Endodermal cell (in vitro differentiated cells): ENCODE measurements around the gene ANAPC7. TPM values are rescaled to one million over a fixed set of nuclear protein-coding genes. Genes with fewer than 3 reads are reported as not detected.

Source experiments
- DNase-seq: peaks from one replicate; pipeline ENCODE4 v3.0.0-alpha.2; 2017
- H3K27ac ChIP-seq: 2 replicates; pipeline ENCODE4 v1.5.1; 2013; ENCODE audit warnings: mild to moderate bottlenecking, low read depth, low read length, moderate library complexity
- H3K27me3 ChIP-seq: 2 replicates; pipeline ENCODE4 v1.6.1; 2013; ENCODE audit warnings: mild to moderate bottlenecking, low read length, moderate library complexity; ENCODE audit not compliant: insufficient read depth, control insufficient read depth, poor library complexity, severe bottlenecking
- H3K36me3 ChIP-seq: 2 replicates; pipeline ENCODE4 v1.7.0; 2013; ENCODE audit warnings: mild to moderate bottlenecking, low read length, moderate library complexity; ENCODE audit not compliant: control insufficient read depth, insufficient read depth
- H3K4me1 ChIP-seq: one replicate; pipeline ENCODE4 v1.7.0; 2013; ENCODE audit warnings: low read length; ENCODE audit not compliant: control insufficient read depth, insufficient read depth
- H3K4me3 ChIP-seq: 2 replicates; pipeline ENCODE4 v1.5.1; 2013; ENCODE audit warnings: mild to moderate bottlenecking, low read length, moderate library complexity
- H3K9ac ChIP-seq: 2 replicates; pipeline ENCODE4 v1.6.1; 2013; ENCODE audit warnings: mild to moderate bottlenecking, low read length, moderate library complexity; ENCODE audit not compliant: poor library complexity, severe bottlenecking; ENCODE audit errors: extremely low read depth
- H3K9me3 ChIP-seq: 2 replicates; pipeline ENCODE4 v1.6.1; 2013; ENCODE audit warnings: mild to moderate bottlenecking, low read length, moderate library complexity; ENCODE audit not compliant: control insufficient read depth
- H3K27ac Mint-ChIP-seq: 2 replicates; pipeline ENCODE4 v1.8.0; 2020; ENCODE audit warnings: mixed read lengths
- H3K27me3 Mint-ChIP-seq: 2 replicates; pipeline ENCODE4 v1.8.0; 2021; ENCODE audit warnings: mild to moderate bottlenecking, mixed read lengths; ENCODE audit not compliant: insufficient read depth
- H3K36me3 Mint-ChIP-seq: 2 replicates; pipeline ENCODE4 v1.8.0; 2020; ENCODE audit warnings: low read depth, mixed read lengths
- H3K4me1 Mint-ChIP-seq: 2 replicates; pipeline ENCODE4 v1.8.0; 2020; ENCODE audit warnings: mixed read lengths
- H3K4me3 Mint-ChIP-seq: 2 replicates; pipeline ENCODE4 v1.8.0; 2020; ENCODE audit warnings: mild to moderate bottlenecking, moderate library complexity, mixed read lengths
- H3K9me3 Mint-ChIP-seq: 2 replicates; pipeline ENCODE4 v1.8.0; 2020; ENCODE audit warnings: mild to moderate bottlenecking, mixed read lengths
- WGBS, 2 experiments: methylation state at CpG; one replicate each; pipeline versions ENCODE4 v1.1.5 to v1.1.7; 2013; ENCODE audit warnings: missing lambda C conversion rate in 2 of 2, mixed read lengths in 1 of 2; ENCODE audit not compliant: insufficient coverage in 1 of 2, insufficient read length in 1 of 2; 5-methylcytosine and 5-hydroxymethylcytosine counted together
- long read RNA-seq, 4 experiments: library from polyadenylated mRNA in 2 of 4; library from RNA in 1 of 4; library from capped mRNA in 1 of 4; stranded (forward) in 3 of 4; unstranded in 1 of 4; transcript quantifications; one replicate each; pipeline ENCODE4 v2.0.0, GENCODE V29; 2020 to 2021; ENCODE audit warnings: inconsistent platforms in 1 of 4
- polyA plus RNA-seq, 2 experiments: library from polyadenylated mRNA; stranded (reverse); fragments of 50-300 nt; gene quantifications; one replicate each; pipeline ENCODE4 v1.2.3, GENCODE V29; 2013
- total RNA-seq, 2 donors: library from RNA; stranded (reverse); fragmentation: NEBNext Ultra II Directional in 1 of 2; extraction: Animal tissue kit (Norgen Biotek cat#: 25700) in 1 of 2; gene quantifications; 2 replicates in 1 of 2; 3 replicates in 1 of 2; pipeline ENCODE4 v1.2.1, GENCODE V29; 2021
- TF ChIP-seq, protein P1 (sequence below): fragments of 200-600 bp; sonication (generic); conservative IDR thresholded peaks from 2 replicates; pipeline ENCODE4 v1.5.0; 2021; ENCODE audit warnings: antibody characterized with exemption, mild to moderate bottlenecking

ANAPC7 gene
- 100 to 1,000 TPM in 1 of 2 donors, 10 to 100 TPM in 1; 86.0 to 100 TPM for total RNA-seq
- polyA plus RNA-seq (2013, experiment 1 of 2): 60.2 TPM
- polyA plus RNA-seq (2013, experiment 2 of 2): 66.0 TPM
- long read RNA-seq, experiment 1, partial matches to known transcripts: 6 of 29 reads
- long read RNA-seq, experiment 1, other reads (novel, unspliced or antisense): 18 of 29 reads
- long read RNA-seq, experiment 2, transcript ANAPC7-203 (11 exons, 3,045 nt): major isoform, 45 of 70 reads
- long read RNA-seq, experiment 2, partial matches to known transcripts: 5 of 70 reads
- long read RNA-seq, experiment 2, other reads (novel, unspliced or antisense): 16 of 70 reads
- long read RNA-seq, experiment 3, transcript ANAPC7-203 (11 exons, 3,045 nt): major isoform, 309 of 369 reads
- long read RNA-seq, experiment 3, transcript ANAPC7-201 (10 exons, 2,200 nt): minor isoform, 13 of 369 reads
- long read RNA-seq, experiment 3, partial matches to known transcripts: 7 of 369 reads
- long read RNA-seq, experiment 3, other reads (novel, unspliced or antisense): 39 of 369 reads
- long read RNA-seq, experiment 4, transcript ANAPC7-203 (11 exons, 3,045 nt): major isoform, 25 of 49 reads
- long read RNA-seq, experiment 4, partial matches to known transcripts: 11 of 49 reads
- long read RNA-seq, experiment 4, other reads (novel, unspliced or antisense): 9 of 49 reads

GRCh38 chr12:110403146-110403975 lies at the start of gene ANAPC7:
TSS of gene ANAPC7 (minus strand) at chr12:110403708. CDS start at chr12:110403627, 81 bp downstream.
- Histone ChIP-seq H3K4me1 (no peaks in the 10 kb centered on the region), H3K9me3 (no peaks in the 10 kb centered on the region), H3K4me3 (peak within 1 kb of the TSS; percentile 90), H3K9ac (peak within 1 kb of the TSS; percentile 97), H3K27ac (peak within 1 kb of the TSS; percentile 100), H3K27me3 (no peaks in the 10 kb centered on the region), H3K36me3 (peaks cover 18% of the 10 kb centered on the region)
- peak within 1 kb of the TSS; percentile 98 for H3K4me3 Mint-ChIP-seq
- DNase-seq: peak; percentile 98
- peak within 1 kb of the TSS; percentile 100 for H3K27ac Mint-ChIP-seq
- peaks cover 6% of the 10 kb centered on the region for H3K4me1 Mint-ChIP-seq
- 0% methylated on average over 24 to 62 of the region's 62 CpGs for WGBS, 2 experiments
- H3K27me3 Mint-ChIP-seq: no peaks in the 10 kb centered on the region
- H3K9me3 Mint-ChIP-seq: peaks cover 2% of the 10 kb centered on the region
- TF ChIP-seq, protein P1, sequence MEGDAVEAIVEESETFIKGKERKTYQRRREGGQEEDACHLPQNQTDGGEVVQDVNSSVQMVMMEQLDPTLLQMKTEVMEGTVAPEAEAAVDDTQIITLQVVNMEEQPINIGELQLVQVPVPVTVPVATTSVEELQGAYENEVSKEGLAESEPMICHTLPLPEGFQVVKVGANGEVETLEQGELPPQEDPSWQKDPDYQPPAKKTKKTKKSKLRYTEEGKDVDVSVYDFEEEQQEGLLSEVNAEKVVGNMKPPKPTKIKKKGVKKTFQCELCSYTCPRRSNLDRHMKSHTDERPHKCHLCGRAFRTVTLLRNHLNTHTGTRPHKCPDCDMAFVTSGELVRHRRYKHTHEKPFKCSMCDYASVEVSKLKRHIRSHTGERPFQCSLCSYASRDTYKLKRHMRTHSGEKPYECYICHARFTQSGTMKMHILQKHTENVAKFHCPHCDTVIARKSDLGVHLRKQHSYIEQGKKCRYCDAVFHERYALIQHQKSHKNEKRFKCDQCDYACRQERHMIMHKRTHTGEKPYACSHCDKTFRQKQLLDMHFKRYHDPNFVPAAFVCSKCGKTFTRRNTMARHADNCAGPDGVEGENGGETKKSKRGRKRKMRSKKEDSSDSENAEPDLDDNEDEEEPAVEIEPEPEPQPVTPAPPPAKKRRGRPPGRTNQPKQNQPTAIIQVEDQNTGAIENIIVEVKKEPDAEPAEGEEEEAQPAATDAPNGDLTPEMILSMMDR: peak; percentile 39
- H3K36me3 Mint-ChIP-seq: peaks cover 24% of the 10 kb centered on the region

- peaks cover 8% of the 10 kb centered on the region for H3K4me1 Mint-ChIP-seq
- TF ChIP-seq, protein P1: no peak
- H3K9me3 Mint-ChIP-seq: no peaks in the 10 kb centered on the region
- H3K36me3 ChIP-seq: peaks cover 61% of the 10 kb centered on the region
- no peak overlapping the region for H3K27ac Mint-ChIP-seq
- no peak overlapping the region for H3K27ac ChIP-seq
- DNase-seq: no peak
- H3K4me1 ChIP-seq: no peaks in the 10 kb centered on the region
- no peaks in the 10 kb centered on the region for H3K27me3 ChIP-seq
- no peak overlapping the region for H3K4me3 Mint-ChIP-seq
- peaks cover 45% of the 10 kb centered on the region for H3K36me3 Mint-ChIP-seq
- 97 to 100% methylated on average over 1 of the region's 1 CpG for WGBS, 2 experiments
- no peaks in the 10 kb centered on the region for H3K27me3 Mint-ChIP-seq
- no peaks in the 10 kb centered on the region for H3K9me3 ChIP-seq
- H3K9ac ChIP-seq: no peak overlapping the region
- H3K4me3 ChIP-seq: no peak overlapping the region
Measured at GRCh38 chr12:110451263-110451662, 47.8 kb upstream of the ANAPC7 start.

DNA sequence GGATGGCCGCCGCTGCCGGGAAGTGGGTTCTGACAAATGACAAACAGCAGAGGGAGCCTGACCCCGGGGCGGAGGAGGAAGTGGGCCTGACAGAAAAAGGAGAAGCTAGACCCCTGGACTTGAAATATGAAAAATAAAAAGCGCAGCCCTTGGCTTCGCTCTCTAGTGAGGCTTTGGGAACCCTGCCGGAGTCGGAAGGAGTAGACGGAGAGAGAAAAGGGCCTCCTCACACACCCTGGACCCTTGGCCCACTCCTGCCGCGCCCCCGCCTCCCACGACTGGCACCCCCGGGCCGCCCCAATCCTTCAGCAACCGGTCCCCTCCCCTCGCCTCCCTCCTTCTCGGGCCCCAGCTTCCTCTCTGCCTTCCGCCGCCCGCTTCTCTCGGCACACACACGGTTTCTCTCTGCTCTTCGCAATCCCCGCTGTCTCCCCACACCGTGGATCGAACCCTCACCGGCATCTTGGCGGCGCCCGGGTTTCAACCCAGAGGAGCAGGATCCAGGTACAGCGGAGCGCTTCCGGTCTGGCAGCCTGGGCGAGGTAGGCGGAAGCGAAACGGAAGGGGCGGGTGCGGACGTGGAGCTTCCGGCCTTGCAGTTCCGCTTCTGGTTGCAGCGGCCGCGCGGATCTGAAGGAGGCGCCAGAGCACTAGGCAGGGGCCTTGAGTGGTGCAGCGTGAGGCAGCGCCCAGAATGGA lies 46.4 kb upstream of the ANAPC7 start, which contains the start of gene ARPC3:
Gene ARPC3 (minus strand): TSS at position 539 of the 699 bp plus-strand sequence. CDS start 77 bp downstream, at position 462.
- peak within 1 kb of the TSS; percentile 98 for H3K4me3 ChIP-seq
- no peaks in the 10 kb centered on the region for H3K27me3 ChIP-seq
- no peaks in the 10 kb centered on the region for H3K4me1 ChIP-seq
- peak; percentile 100 for DNase-seq
- WGBS, 2 experiments: 0% methylated on average over 13 to 51 of the region's 51 CpGs
- Mint-ChIP-seq H3K4me3 (peak within 1 kb of the TSS; percentile 99), H3K27me3 (no peaks in the 10 kb centered on the region), H3K9me3 (no peaks in the 10 kb centered on the region), H3K27ac (peak within 1 kb of the TSS; percentile 97), H3K4me1 (peaks cover 8% of the 10 kb centered on the region), H3K36me3 (peaks cover 44% of the 10 kb centered on the region)
- TF ChIP-seq, protein P1: peak; percentile 87
- peaks cover 60% of the 10 kb centered on the region for H3K36me3 ChIP-seq
- peak within 1 kb of the TSS; percentile 68 for H3K27ac ChIP-seq
- peak within 1 kb of the TSS; percentile 96 for H3K9ac ChIP-seq
- H3K9me3 ChIP-seq: no peaks in the 10 kb centered on the region
